SKM-1 treated with dmso at 0.1 percent for 144 hours (cell line): ENCODE measurements around the gene PLCE1.

Experiments
- DNase-seq: peaks from one replicate; lab custom pipeline; 2025; ENCODE audit not compliant: unreplicated experiment; lab: John Stamatoyannopoulos, UW

PLCE1 gene

DNA sequence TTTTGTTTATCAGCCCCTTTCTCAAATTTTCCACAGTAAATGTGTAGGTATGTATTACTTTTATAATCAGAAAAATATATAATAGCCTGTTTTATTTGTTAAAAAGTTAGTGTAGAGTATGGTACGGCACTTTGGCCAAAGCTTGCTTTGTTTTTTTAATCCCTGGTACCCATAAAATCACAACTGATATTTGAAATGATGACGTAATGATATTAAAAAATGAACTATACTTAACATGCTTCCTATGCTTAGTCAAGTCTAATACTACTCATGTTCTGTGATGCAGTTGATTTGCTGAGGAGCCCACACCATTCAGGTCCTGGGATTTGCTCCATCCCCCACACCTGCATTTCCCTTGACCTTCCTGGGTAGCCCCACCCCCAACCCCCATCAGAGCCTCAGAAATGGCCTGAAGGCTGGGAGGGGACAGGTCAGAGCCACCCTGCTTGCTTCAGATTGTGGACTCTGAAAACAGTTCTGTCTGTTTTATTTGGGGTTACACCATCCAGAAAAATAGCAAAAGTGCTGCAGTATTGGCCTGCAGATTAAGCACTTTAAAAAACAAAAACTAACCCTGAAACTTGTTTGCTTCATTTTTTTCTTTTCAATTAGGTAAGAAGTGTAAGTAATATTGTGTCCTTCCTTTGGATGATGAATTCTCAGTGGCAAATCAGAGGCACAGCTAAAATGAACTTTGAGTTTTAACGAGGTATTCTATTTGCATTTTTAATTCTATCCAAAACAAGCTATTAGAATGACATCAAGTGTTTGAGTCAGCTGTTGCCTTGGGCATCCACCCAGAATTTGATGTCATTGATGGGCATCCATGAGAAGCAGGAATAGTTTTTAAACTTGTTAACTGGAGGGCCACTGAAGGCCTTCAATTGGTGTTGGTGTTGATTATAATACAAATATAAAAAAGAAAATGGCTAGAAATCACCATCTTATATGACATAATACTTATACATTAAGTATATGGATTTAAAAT is 23.3 kb downstream of the PLCE1 start:
- DNase-seq: no peak

DNA sequence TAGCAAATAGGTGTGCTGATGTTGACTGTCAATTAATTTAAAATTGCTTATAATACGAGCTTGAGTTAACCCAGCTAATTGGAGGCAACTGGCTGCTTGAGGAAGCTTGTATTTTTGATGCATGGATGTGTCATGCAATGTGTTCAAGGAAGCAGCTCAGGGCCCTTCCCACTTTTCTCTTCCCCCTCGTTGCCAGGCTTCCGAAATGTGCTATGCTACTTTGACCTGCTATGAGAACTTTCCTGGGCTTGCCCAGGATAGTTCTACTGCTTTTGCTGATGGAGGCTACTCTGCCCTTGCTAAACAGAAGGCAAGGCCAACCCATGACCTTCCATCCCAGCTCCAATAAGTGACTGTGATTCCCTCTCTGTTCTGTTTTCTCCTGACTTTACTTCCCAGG is 24.4 kb downstream of the PLCE1 start:
- DNase-seq: no peak

DNA sequence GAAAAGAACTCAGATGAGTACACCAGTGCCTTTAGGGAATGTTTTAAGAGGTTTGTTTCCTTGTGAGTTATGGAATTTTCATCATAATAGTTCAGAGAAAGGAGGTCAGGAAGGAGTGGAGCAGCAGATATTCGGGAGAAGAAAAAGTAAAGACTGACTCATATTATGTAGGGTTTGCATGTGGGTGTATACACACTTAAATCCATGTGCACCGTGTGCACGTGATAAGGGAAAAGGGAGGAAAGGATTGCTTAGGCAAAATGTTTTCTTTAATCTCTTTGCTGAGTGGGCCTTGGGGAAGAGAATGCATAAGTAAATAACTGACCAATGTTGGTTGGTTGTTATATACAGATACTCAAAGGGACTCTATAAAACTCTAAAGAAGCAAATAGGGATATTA is 30.2 kb downstream of the PLCE1 start:
- no peak for DNase-seq

- DNase-seq: no peak
Observed at GRCh38 chr10:94024407-94024806, 30.7 kb downstream of the PLCE1 start.

DNA sequence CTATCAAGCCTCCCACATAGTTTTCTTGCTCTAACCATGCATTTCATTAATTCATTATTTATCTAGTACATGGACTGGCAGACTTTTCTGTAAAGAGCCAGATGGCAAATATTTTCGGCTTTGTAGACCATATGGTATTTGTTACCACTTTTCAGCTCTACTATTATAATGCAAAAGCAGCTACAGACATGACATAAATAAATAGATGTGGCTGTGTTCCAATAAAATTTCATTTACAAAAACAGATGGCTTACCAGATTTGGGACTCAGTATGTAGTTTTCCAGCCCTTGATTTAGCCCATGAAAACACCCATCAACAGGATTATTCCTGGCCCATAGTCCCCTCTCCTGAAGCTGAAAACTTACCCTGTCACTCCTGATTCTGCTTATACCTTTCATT is 32.1 kb downstream of the PLCE1 start:
- no peak for DNase-seq

- no peak for DNase-seq
Observed at GRCh38 chr10:94027197-94027596, 33.5 kb downstream of the PLCE1 start.

DNA sequence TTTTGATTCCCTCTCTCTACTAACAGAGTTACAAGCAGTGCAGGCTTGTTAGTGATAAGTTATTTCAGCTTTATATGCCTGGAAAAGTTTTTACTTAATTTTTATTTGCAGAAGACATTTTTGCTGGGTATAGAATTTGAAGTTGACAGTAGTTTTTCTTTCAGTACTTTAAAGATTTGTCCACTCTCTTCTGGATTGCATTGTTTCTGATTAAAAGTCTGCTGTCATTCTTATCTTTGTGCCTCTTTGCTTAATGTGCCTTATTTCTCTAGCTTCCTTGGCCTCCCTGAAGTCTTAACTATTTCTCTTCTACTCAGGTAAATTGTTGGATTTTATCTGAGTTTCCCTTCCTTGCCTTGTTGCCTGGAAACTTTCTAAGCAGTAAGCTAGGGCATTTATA is 36.2 kb downstream of the PLCE1 start:
- no peak for DNase-seq

DNA sequence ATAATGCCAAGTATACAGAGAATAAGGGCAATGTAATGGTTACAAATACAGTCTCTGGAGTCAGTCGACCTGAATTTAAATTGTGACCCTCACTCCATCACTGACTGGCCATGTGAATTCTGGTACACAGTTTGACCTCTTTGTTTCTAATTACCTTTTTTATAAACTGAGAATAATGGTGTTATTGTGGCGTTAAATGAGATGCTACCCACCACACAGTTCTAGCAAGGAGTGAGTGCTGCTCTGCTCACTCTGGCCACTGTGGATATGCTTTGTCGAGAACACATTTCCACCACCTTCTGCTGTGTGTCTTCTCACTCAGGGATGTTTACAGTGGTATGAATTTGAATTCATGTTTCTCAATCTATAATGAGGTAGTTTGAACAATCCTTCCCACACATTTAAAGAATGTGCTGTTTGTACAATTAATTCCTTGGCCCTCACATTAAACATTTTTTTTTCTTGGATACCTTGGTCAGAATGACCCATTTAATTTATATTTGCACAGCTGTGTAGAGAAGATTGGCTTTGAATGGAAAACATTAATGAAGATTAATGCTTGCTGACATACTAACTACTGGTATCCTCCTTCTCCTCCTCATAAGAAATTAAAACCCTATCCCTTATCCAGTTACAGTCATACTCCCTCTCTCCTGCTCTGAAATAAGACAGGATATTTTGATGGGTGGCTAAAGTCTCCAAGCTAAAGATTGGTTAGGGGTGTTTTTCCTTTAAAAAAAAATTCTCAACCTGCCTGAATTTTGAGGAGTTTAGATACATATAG is 42.4 kb downstream of the PLCE1 start:
- DNase-seq: no peak

- DNase-seq: no peak
Observed at GRCh38 chr10:94036766-94037033, 43.0 kb downstream of the PLCE1 start.

DNA sequence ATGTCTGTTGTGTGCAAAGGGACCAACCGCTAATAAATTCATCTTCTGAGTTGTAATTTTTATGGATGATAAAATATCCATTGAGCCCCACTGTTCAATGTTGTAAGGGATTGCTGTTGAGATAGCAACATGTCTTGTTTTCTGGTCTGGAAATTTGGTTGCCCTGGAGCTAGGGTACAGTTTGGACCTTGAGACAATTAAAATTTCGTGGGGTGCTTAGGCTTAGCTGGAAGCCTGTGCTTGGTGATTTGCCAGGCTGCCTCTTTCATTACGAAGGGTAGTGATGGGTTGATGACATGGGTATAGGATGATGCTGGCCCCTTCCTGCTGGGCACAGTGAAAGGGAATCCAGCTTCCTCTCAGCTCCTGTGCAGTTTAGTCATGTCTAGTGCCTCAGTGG is 43.6 kb downstream of the PLCE1 start:
- DNase-seq: no peak

GRCh38 chr10:94038024-94038423 is 44.3 kb downstream of the PLCE1 start:
- no peak for DNase-seq

DNA sequence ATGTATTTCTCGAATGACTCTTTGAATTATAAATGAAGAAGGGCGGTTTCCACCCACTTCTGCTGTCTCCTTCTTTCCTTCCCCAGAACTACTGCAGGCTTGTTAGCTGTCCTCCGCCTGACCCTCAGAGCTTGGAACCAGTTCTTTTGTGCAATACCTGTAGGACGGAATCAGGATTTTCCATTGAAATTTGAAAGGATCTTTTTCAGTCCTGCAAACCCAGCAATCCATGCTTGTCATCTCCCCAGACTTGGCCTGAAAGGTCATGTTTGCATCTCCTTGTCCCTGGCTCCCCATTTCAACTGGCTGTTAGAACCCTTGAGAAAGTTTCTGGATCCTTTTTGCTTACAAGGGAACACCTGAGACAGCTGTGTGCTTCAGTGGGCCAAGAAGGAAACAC is 47.5 kb downstream of the PLCE1 start:
- no peak for DNase-seq

DNA sequence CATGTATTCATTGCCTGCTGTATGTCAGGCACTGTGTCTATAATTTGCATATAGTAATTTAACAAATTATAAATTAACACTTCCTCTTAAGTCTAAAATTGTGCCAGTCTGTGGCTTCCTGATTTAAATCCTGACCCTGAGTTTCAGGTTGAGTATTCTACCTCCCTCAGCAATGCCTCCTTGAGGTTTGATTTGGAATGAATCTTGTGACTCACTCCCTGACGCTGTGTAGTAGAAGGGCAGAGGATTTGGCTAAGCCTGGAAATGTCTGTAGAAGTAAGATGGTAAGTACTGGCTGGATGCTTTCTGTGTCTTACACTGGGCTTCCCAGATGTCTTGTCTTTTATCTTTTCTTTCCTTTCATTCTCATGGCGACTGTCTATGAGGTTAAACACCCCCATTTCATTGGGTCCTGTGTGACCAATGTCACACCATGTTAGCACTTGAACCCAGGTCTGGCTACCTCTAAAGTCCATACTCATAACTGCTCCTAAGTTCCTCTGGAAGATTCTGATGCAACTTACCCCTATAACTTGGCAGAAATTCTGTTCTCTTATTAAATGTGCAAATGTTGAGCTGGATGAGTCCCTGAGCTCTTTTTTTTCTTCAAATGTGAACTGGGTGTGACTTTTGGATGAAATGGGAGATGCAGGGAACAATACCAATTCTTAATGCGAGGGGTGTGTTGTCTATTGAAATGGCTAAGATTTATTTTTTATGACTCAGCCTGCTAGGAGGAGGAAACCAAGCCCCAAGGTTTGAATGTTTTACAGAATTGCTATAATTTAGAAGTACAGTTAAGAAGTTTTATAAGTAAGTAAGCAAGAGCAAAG is 48.5 kb downstream of the PLCE1 start:
- no peak for DNase-seq

DNA sequence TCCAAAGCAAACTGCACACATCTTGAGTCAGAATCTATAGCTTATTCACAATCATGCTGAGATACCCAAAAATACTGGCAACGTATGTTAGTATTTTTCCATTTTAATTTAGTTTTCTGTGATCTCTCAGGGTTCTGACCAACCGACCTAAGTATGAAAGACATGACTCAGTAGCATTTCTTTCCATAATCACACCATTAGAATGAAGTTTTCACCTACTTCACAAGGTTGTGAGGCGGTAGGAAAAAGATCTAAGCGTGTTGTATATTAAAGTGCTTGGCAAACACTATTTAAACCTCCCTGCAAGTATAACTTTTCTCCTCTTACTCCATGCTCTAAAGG is 49.1 kb downstream of the PLCE1 start:
- DNase-seq: no peak
